Right lobe of liver (tissue), 4 donors: Measurements from ENCODE around the gene TCF25.

ENCODE experiments used
- CTCF ChIP-seq, 4 donors: fragments of 200-600 bp in 3 of 4; fragments of 450-650 bp in 1 of 4; IDR thresholded peaks; one replicate each; pipeline versions ENCODE4 v1.5.1 to v1.8.0; 2016 to 2022; ENCODE audit warnings: antibody characterized with exemption in 4 of 4, mild to moderate bottlenecking in 2 of 4
- POLR2A ChIP-seq: fragments of 450-650 bp; IDR thresholded peaks from one replicate; pipeline ENCODE4 v1.6.1; 2017; ENCODE audit warnings: antibody characterized with exemption, mild to moderate bottlenecking
- donor health status: DM: no; HTN: no; CAD: no.
- donor health status: DM: no; HTN: no; CAD: no.
- donor health status: DM: no; HTN: yes; CAD: no.

GRCh38 chr16:89938175-89938885 is 64.9 kb downstream of the TCF25 start:
- TF ChIP-seq POLR2A (no peak), CTCF (IDR thresholded peaks at IDR 0.05) (no peak)
